K562 treated with DMSO at 1 percent for 24 hours (cell line): Measurements from ENCODE around the gene OR13C3. TPM values are rescaled to one million over a fixed set of nuclear protein-coding genes. Genes with fewer than 3 reads are reported as not detected.

ENCODE experiments used
- total RNA-seq: library from RNA; unstranded; fragments of 300-600 nt; gene quantifications from 2 replicates; pipeline ENCODE4 v1.2.3, GENCODE V29; 2022; ENCODE audit warnings: low read depth; ENCODE audit not compliant: insufficient read depth

The OR13C3 gene
- total RNA-seq, result not detected in 2 replicates

DNA sequence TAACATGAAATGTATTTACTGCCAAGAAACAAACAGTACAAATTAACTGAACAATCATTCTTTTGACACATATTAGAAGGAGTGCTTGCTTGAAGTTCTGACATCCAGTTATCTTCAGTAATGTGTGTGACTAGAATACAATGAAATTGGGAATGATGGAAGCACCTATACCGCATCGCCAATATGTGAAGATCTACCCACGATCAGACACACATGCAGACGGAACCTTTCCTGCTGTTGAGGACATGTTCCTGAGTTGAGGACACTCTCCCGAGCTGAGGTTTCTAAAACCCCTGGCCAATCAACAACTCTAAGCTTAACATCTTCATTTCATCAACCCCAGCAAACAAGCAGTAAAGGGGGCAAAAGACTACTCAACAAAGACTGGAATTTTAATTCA is at the start of gene OR13C3:
Gene OR13C3, minus strand, starts transcription at position 101 of the 400 bp plus-strand sequence. CDS start 133 bp downstream, outside the sequence.

DNA sequence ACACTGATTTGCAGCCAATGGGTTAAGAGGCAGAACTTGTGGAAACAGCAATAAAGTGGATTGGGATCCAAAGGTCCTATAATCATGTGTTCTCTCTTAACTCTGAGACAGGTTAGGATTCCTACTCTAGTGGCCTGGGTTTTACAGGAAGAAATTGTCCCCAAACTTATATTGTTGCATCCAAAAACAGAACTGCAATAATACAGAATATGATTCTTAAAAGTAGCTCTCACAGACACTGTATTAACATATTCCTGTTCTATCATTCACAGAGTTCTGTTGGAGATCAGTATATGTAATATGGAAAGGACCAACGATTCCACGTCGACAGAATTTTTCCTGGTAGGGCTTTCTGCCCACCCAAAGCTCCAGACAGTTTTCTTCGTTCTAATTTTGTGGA is 32.2 kb upstream of the OR13C3 start, which contains the start of gene OR13C8:
Gene OR13C8, plus strand, starts transcription at position 301 of the 400 bp plus-strand sequence. Its CDS starts 0 bp downstream, at position 301.

DNA sequence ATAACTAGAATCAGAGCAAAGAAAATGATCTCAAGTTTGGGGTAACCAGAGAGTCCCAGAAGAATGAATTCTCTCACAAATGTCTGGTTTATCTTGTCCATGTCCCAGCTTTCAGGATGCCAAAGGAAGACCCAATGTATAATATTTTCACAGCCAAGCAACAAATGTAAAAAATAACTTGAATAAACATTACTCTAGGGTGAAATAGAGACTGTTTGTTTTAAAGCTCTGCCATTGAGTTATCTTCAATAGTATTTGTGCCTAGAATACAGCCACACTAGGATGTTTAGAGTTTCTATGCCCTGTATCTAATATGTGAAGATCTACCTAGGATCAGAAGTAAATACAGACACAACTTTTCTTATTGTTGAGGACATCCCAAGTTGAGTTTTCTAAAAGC is 9.5 kb downstream of the OR13C3 start, which contains the start of gene OR13C4:
Gene OR13C4, minus strand, starts transcription at position 101 of the 400 bp plus-strand sequence. Its CDS starts 0 bp downstream, at position 101.

DNA sequence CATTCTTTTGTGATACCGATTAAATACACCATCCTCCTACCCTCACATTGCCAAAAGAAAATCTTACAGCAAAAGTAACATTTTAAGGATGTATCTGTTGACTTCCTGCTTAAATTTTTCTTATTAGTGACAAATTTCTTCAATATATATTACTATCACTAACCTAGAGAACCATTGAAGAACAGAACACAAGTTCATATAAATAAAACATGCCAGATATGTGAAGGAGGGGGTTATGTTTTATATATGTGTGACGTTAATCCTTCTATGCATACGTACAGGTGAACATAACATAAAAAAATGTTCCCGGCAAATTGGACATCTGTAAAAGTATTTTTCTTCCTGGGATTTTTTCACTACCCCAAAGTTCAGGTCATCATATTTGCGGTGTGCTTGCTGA is 32.7 kb downstream of the OR13C3 start, which contains the start of gene OR13F1:
Gene OR13F1, plus strand, starts transcription at position 301 of the 400 bp plus-strand sequence. Its CDS starts 0 bp downstream, at position 301.

Other genes starting within 250 kb of the OR13C3 start
- not detected in 2 replicates for gene OR13F1, start 32.6 kb downstream of the OR13C3 start, total RNA-seq
- not detected in 2 replicates for gene OR13C4, start 9.6 kb downstream of the OR13C3 start, total RNA-seq
- not detected in 2 replicates for gene OR13C8, start 32.3 kb upstream of the OR13C3 start, total RNA-seq
- not detected in 2 replicates for gene OR13C5, start 62.6 kb upstream of the OR13C3 start, total RNA-seq
- gene OR13C2, start 68.8 kb upstream of the OR13C3 start, total RNA-seq, result not detected in 2 replicates
- not detected in 2 replicates for gene OR13C9, start 81.3 kb upstream of the OR13C3 start, total RNA-seq
- not detected in 2 replicates for gene OR13D1, start 157.7 kb upstream of the OR13C3 start, total RNA-seq
- 18.1 and 21.8 TPM in 2 replicates for gene NIPSNAP3A, start 210.8 kb upstream of the OR13C3 start, total RNA-seq
- 1.4 and 3.5 TPM in 2 replicates for gene NIPSNAP3B, start 227.3 kb upstream of the OR13C3 start, total RNA-seq